C1 segment of cervical spinal cord (tissue), 14 donors: ENCODE results near the gene PNKD.
A peak's percentile ranks its signal among the peaks of the same experiment; 100 is the strongest.

Experiments used
- DNase-seq, 14 donors: peaks; one replicate each; lab custom pipeline; 2025; lab: John Stamatoyannopoulos, UW

PNKD gene, protein sequence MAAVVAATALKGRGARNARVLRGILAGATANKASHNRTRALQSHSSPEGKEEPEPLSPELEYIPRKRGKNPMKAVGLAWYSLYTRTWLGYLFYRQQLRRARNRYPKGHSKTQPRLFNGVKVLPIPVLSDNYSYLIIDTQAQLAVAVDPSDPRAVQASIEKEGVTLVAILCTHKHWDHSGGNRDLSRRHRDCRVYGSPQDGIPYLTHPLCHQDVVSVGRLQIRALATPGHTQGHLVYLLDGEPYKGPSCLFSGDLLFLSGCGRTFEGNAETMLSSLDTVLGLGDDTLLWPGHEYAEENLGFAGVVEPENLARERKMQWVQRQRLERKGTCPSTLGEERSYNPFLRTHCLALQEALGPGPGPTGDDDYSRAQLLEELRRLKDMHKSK

GRCh38 chr2:218269900-218270720, at the start of gene PNKD, which contains the start of gene AAMP:
Gene PNKD (plus strand): TSS chr2:218270519. CDS start chr2:218270536, 17 bp downstream.
Gene AAMP (minus strand): TSS chr2:218270137. CDS start chr2:218270086, 51 bp downstream.
- peak; percentile 93 to 100 (median 99) for DNase-seq

DNA sequence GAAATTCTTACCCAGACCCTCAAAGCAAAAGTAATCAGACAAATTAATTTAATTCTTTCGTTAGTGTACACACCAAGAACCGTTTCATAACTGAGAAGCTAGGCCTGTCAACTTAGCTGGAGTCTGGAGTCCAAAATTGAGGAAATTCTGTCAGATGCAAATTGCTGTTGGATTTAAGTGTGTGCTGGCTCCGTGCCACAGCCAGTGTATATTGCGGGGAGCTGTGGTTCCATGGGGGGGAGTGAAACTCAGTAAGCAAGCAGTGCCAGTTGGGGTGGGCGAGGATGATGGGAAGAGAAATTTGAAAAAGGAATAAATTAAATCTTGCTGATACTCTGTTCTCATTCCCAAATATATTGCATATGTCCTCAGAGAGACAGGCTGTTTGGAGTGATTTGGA, 49.3 kb upstream of the PNKD start:
- no peak for DNase-seq

- DNase-seq, result no peak
Measured at GRCh38 chr2:218223046-218223445, 47.3 kb upstream of the PNKD start.

- no peak for DNase-seq
Measured at GRCh38 chr2:218224186-218224585, 46.1 kb upstream of the PNKD start.

DNA sequence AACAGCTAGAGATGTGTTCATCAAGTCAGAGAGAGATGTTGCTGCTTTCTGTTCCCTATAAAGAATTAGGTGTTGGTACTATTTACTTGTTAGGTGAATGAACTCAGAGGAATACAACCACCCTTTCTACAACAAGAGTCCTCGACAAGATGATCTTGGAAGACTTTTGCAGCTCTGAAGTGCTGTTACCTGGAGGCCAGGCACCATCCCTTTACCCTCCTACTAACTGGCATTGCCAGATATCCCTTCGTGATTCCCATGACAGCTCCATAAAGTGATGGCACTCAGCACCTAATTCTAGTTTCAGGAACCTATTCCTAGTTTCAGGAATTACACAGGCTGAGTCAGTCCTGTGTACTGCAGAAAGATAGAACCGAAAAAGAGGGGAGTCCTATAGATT, 43.4 kb upstream of the PNKD start:
- no peak for DNase-seq

- no peak for DNase-seq
Measured at GRCh38 chr2:218228366-218229090, 41.8 kb upstream of the PNKD start.

DNA sequence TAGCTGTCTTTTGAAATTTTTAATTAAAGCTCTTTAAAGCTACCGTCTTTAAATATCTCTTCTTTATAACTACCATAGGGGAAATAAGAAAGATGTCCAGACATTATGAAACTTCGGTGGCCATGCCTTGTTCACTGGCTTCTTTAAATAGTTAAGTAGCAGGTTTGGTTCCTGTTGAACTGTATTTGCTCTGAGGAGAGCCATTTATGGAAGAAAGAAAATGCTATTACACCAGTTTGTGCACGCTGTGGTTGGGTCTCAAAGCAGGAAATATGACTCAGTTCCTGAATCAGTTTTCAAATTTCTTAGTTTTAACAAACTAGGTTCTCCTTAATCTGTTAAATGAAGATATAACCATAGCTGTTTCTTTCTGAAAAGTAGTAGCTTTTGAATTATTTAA, 41.1 kb upstream of the PNKD start:
- no peak for DNase-seq

- no peak for DNase-seq
Measured at GRCh38 chr2:218229851-218230250, 40.5 kb upstream of the PNKD start.

DNA sequence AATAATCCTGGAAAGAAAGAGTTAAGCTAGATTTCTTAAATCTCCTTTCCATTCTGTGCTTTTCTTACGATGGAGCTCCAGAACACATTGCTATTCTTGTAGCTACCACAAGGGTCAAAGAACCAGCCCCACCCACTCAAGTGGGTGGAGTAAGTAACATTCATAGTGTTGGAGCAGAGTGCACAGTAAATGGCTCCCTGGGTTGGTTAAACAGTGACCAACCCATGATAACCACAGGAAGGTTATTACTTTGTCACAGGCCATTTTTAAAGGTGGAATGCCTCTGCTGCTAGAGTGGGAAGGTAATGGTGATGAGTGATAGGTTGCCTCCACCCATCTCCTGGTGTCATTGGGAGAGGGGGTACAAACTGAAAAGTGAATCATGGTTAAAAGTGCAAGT, 39.4 kb upstream of the PNKD start:
- no peak for DNase-seq

DNA sequence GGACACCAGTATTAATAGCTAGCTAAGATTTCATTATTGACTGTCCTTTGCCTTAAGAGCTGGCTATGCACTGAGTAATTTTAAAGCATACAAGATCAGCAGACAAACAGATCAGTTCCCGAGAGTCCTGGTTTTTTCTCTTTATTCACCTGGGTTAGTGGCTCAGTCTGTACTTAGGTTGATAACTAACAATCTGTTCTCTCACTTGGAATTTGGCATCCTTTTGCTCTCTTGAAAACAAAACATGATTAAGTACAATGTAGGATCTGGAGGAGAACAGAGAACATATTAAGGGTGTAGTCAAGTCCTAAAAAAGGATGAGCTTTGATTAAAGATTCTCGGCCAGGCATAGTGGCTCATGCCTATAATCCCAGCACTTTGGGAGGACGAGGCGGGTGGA, 36.8 kb upstream of the PNKD start:
- peak in 1 of 14 donors; percentile 7 for DNase-seq

DNA sequence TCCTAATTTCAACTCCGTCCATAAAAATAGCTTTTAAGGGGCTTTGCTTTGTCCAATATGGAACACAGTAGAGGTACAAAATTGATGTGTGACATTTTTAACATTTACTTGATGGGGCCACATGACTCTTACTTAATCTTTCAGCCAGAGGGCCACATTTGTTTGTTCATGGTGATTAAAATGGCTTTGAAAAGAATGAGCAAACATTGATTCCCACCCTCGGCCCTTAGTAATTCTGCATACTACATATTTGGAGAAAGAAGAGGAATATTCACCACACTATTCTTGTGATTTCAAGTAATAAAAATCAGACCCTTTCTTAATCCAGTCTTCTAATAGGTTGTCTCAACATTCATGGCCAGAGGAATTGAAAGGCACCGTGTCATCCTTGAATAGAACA, 35.8 kb upstream of the PNKD start:
- no peak for DNase-seq

GRCh38 chr2:218235017-218235416, 35.3 kb upstream of the PNKD start:
- DNase-seq, result no peak

- no peak for DNase-seq
Measured at GRCh38 chr2:218236829-218237228, 33.5 kb upstream of the PNKD start.

- no peak for DNase-seq
Measured at GRCh38 chr2:218238887-218239286, 31.4 kb upstream of the PNKD start.

- DNase-seq, result no peak
Measured at GRCh38 chr2:218244204-218244603, 26.1 kb upstream of the PNKD start.

- no peak for DNase-seq
Measured at GRCh38 chr2:218244665-218245064, 25.7 kb upstream of the PNKD start.

DNA sequence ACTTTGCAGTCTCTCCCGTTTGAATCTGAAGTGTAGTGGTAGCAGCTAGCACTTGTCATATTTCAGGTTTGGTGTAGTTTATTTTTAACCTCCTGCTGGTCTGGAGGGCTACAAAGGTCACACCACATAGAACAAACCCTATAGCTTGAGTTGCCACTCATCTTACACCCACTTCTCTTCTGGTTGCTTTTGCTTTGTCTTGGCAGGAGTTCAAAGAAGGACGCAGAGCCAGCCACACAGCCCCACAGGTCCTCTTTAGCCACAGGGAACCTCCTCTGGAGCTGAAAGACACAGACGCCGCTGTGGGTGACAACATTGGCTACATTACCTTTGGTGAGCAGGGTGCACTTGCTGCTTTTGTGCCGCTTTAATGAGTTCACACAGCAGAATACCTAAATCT, 25.1 kb upstream of the PNKD start:
- DNase-seq, result no peak

- DNase-seq, result no peak
Measured at GRCh38 chr2:218249691-218250090, 20.6 kb upstream of the PNKD start.

- peak in 1 of 14 donors; percentile 35 for DNase-seq
Measured at GRCh38 chr2:218252509-218253231, 17.6 kb upstream of the PNKD start.

DNA sequence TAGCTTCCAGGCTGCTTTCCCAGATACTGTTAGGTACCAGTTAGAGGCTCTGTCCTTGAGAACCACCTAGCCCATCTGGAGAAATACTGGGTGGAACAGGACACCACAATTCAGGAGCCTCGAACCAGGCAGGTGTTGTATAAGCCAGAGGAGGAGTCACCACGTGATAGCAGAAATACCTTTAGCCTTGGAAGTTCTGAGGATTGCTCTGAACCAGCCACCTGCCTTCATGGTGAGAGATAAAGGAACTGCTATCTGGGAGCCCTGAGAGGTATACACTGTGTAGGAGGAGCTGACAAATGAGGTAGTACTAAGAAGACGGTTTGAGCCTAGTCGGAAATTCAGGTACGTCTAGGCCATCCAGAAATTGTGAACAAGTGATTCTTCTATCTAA, 17.1 kb upstream of the PNKD start:
- DNase-seq, result no peak

DNA sequence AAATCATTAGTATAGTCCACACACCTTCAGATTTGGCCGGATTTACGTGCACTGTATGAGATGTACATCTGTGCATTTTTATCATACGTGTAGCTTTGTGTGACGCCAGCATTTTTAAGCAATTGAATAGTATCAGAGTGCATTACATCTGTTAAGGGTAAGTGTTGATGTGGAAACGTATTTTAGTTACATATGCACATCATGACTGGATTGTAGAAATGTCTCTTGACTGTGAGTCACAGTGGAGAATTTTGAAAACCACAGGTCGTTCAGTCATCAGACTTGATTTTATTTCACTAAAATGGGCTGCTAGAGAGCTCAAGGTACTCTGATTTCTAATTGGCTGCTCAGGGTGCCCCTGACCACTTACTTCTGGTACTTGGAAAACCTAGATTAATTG, 14.9 kb upstream of the PNKD start:
- no peak for DNase-seq
